Heart left ventricle (tissue), 16 donors: ENCODE results near the gene KNCN. TPM values are rescaled to one million over a fixed set of nuclear protein-coding genes. Genes with fewer than 3 reads are reported as not detected.

Source experiments
- ATAC-seq, 4 donors: fragments of 200-7000 bp; cut with Tn5 transposase; one replicate each; pipeline ENCODE4 v1.9.1; 2020 to 2022; ENCODE audit warnings: moderate library complexity in 4 of 4, mild to moderate bottlenecking in 3 of 4, moderate number of reproducible peaks in 1 of 4
- DNase-seq, 5 donors: peaks; one replicate each; pipeline ENCODE4 v3.0.0-alpha.2; 2020
- H3K27ac ChIP-seq, 12 donors: fragments of 200-600 bp; sonication (generic) in 4 of 12; one replicate each; pipeline versions ENCODE4 v1.5.0 to v1.8.0; 2016 to 2022; ENCODE audit warnings: mild to moderate bottlenecking in 2 of 12
- H3K27me3 ChIP-seq, 9 donors: fragments of 200-600 bp; sonication (generic) in 2 of 9; one replicate each; pipeline versions ENCODE4 v1.5.1 to v1.8.0; 2016 to 2022; ENCODE audit warnings: mild to moderate bottlenecking in 3 of 9
- H3K36me3 ChIP-seq, 9 donors: fragments of 200-600 bp; sonication (generic) in 2 of 9; one replicate each; pipeline versions ENCODE4 v1.5.0 to v1.8.0; 2018 to 2022; ENCODE audit warnings: mild to moderate bottlenecking in 2 of 9
- H3K4me1 ChIP-seq, 12 donors: fragments of 200-600 bp; sonication (generic) in 4 of 12; one replicate each; pipeline versions ENCODE4 v1.5.0 to v1.8.0; 2016 to 2022; ENCODE audit warnings: mild to moderate bottlenecking in 3 of 12
- H3K4me3 ChIP-seq, 12 donors: fragments of 200-600 bp; sonication (generic) in 4 of 12; one replicate each; pipeline versions ENCODE4 v1.5.0 to v1.8.0; 2017 to 2022; ENCODE audit warnings: mild to moderate bottlenecking in 9 of 12, moderate library complexity in 4 of 12
- H3K9me3 ChIP-seq, 12 donors: fragments of 200-600 bp; sonication (generic) in 4 of 12; one replicate each; pipeline versions ENCODE4 v1.5.0 to v1.8.0; 2016 to 2022; ENCODE audit warnings: mild to moderate bottlenecking in 1 of 12
- CTCF ChIP-seq, 12 donors: fragments of 200-600 bp; sonication (generic) in 4 of 12; IDR thresholded peaks; one replicate each; pipeline versions ENCODE4 v1.5.0 to v1.8.0; 2018 to 2022; ENCODE audit warnings: antibody characterized with exemption in 12 of 12, mild to moderate bottlenecking in 5 of 12
- POLR2A ChIP-seq, 2 donors: fragments of 450-650 bp; IDR thresholded peaks; one replicate each; pipeline ENCODE4 v1.6.1; 2017; ENCODE audit warnings: antibody characterized with exemption in 2 of 2, mild to moderate bottlenecking in 2 of 2, moderate library complexity in 2 of 2
- WGBS, 4 donors: extraction: QIAGEN DNeasy Blood & Tissue Kit in 2 of 4; methylation state at CpG; one replicate each; pipeline versions ENCODE4 v1.1.5 to v1.1.7; 2013 to 2018; 5-methylcytosine and 5-hydroxymethylcytosine counted together
- intact Hi-C, 10 donors: fragments of 100-400 bp; cut with DNase I; formaldehyde crosslinking; loops; one replicate each; pipeline versions ENCODE4 v1.11.1 to v1.14.2; 2022
- polyA plus RNA-seq, 2 donors: library from polyadenylated mRNA; stranded (reverse); fragments of 200-250 nt; gene quantifications; one replicate each; pipeline ENCODE4 v1.2.3, GENCODE V29; 2013
- total RNA-seq, 9 donors: library from RNA; depleted of rRNA in 2 of 9; stranded (reverse); fragments of >200 nt in 2 of 9; fragmentation: NEBNext Ultra II Directional in 3 of 9; extraction: Animal tissue kit (Norgen Biotek cat#: 25700) in 3 of 9; gene quantifications; one replicate each; pipeline versions ENCODE4 v1.1.0 to v1.2.4, GENCODE V29; 2016 to 2023
- donor health status: ischemic (EF 13 %, LVEDD 7.1; RV severe dilation, severe dysfunction).
- donor health status: healthy with polysubstance abuse.
- donor health status: DM: no; HTN: yes; CAD: no.
- donor health status: DM: no; HTN: no; CAD: no.
- donor health status: ischemic (EF 25% LVEDD 6.9; RV normal size, moderate dysfunction).
- donor health status: ischemic (EF 25% LVEDD 5.7; RV mildly dilated, moderate dysfunction).
- donor health status: healthy.
- donor health status: DM: yes; HTN: yes; CAD: no.
- donor health status: ischemic (EF 35%, LVEDD 5.7; RV mildly dilated, moderate dysfunction).
- donor health status: nonischemic (EF 11% LVEDD 7.7; RV severe dilation, severe dysfunction).
- donor health status: DM: yes; HTN: yes; CAD: no.
- donor health status: PGD.
- donor health status: ischemic (EF 29% LVEDD 5.4; RV normal size, mild dysfunction).
- donor health status: nonischemic (EF 23%, LVEDD 6.1; RV moderate dilation, normal function).

KNCN gene
- total and polyA plus RNA-seq, 11 donors = not detected

GRCh38 chr1:46522184-46522968 lies 29.1 kb downstream of the KNCN start:
- peaks cover 6 to 56% (median 18%) of the 10 kb centered on the region in 9 donors for H3K27me3 ChIP-seq
- H3K9me3 ChIP-seq = no peaks in the 10 kb centered on the region
- intact Hi-C loops = loop anchor here in 1 of 10 donors (10.0 kb wide), 1 partner anchor 48 kb away; no protein-coding TSS in a partner anchor
- H3K4me1 ChIP-seq = peaks cover 0 to 16% (median 1%) of the 10 kb centered on the region in 12 donors
- H3K27ac ChIP-seq = no peak overlapping the region
- H3K4me3 ChIP-seq = no peak overlapping the region
- no peak for TF ChIP-seq CTCF (IDR thresholded peaks at IDR 0.05)
- H3K36me3 ChIP-seq = no peaks in the 10 kb centered on the region
- ATAC-seq (peak; percentile 13 to 60 (median 20)), DNase-seq (peak in 2 of 5 donors; percentile 42 to 43)
- WGBS, 4 donors = 32 to 45% (median 39%) methylated on average over 15 to 16 of the region's 16 CpGs

GRCh38 chr1:46521414-46521813 lies 30.0 kb downstream of the KNCN start:
- DNase-seq = peak in 1 of 5 donors; percentile 10
- Histone ChIP-seq H3K4me3 (no peak overlapping the region), H3K27ac (no peak overlapping the region), H3K27me3 (peaks cover 6 to 54% (median 18%) of the 10 kb centered on the region in 9 donors), H3K4me1 (peaks cover 0 to 16% (median 1%) of the 10 kb centered on the region in 12 donors), H3K9me3 (no peaks in the 10 kb centered on the region), H3K36me3 (no peaks in the 10 kb centered on the region)
- 73 to 86% (median 77%) methylated on average over 2 of the region's 2 CpGs for whole genome bisulfite sequencing, 4 donors
- TF ChIP-seq POLR2A (IDR thresholded peaks at IDR 0.05) (no peak), CTCF (IDR thresholded peaks at IDR 0.05) (no peak)
- ATAC-seq = no peak
- intact Hi-C loops = loop anchor here in 1 of 10 donors (10.0 kb wide), 1 partner anchor 47 kb away; no protein-coding TSS in a partner anchor

GRCh38 chr1:46520063-46520911 lies 31.2 kb downstream of the KNCN start:
- H3K27me3 ChIP-seq = peaks cover 6 to 43% (median 18%) of the 10 kb centered on the region in 9 donors
- peak in 3 of 4 donors; percentile 16 to 30 (median 21) for ATAC-seq
- intact Hi-C loops = loop anchor here in 1 of 10 donors (10.0 kb wide), 1 partner anchor 45 kb away; no protein-coding TSS in a partner anchor

More at GRCh38 chr1:46520063-46520911, 31.2 kb downstream of the KNCN start:
- Histone ChIP-seq H3K36me3 (no peaks in the 10 kb centered on the region), H3K4me1 (peaks cover 0 to 16% (median 1%) of the 10 kb centered on the region in 12 donors), H3K4me3 (no peak overlapping the region), H3K9me3 (no peaks in the 10 kb centered on the region), H3K27ac (no peak overlapping the region)
- peak in 1 of 5 donors; percentile 62 for DNase-seq
- TF ChIP-seq POLR2A (IDR thresholded peaks at IDR 0.05) (no peak), CTCF (IDR thresholded peaks at IDR 0.05) (no peak)
- 47 to 61% (median 54%) methylated on average over 12 to 15 of the region's 15 CpGs for WGBS, 4 donors
